IPS-15b (cell line): ENCODE results near the gene GLRX2.
"Not testable (repeated sequence)": the region's sequence is repeated elsewhere in the genome, so short reads cannot be mapped to it uniquely, and the experiment has no call there.

Source experiments
- H3K27me3 ChIP-seq: one replicate; pipeline ENCODE4 v1.6.1; 2013; ENCODE audit warnings: low read length; ENCODE audit not compliant: control insufficient read depth, insufficient read depth
- H3K36me3 ChIP-seq: one replicate; pipeline ENCODE4 v1.6.1; 2013; ENCODE audit warnings: low read length; ENCODE audit not compliant: control insufficient read depth, insufficient read depth
- H3K4me1 ChIP-seq: one replicate; pipeline ENCODE4 v1.6.1; 2013; ENCODE audit warnings: mild to moderate bottlenecking, low read length; ENCODE audit not compliant: control insufficient read depth, insufficient read depth
- H3K4me3 ChIP-seq: one replicate; pipeline ENCODE4 v1.5.1; 2013; ENCODE audit warnings: low read depth, low read length
- H3K9ac ChIP-seq: one replicate; pipeline ENCODE4 v1.6.1; 2013; ENCODE audit warnings: low read depth, mild to moderate bottlenecking, low read length
- H3K9me3 ChIP-seq: one replicate; pipeline ENCODE4 v1.6.1; 2013; ENCODE audit warnings: mild to moderate bottlenecking, low read length; ENCODE audit not compliant: control insufficient read depth, insufficient read depth

Gene GLRX2

GRCh38 chr1:193120604-193121166, 15.5 kb upstream of the GLRX2 start:
- peak overlapping the region; percentile 92 for H3K4me3 ChIP-seq
- H3K4me1 ChIP-seq: peaks cover 2% of the 10 kb centered on the region

GRCh38 chr1:193118803-193119730, 13.9 kb upstream of the GLRX2 start:
- H3K36me3 ChIP-seq: no peaks in the 10 kb centered on the region
- no peak overlapping the region for H3K9ac ChIP-seq
- no peak overlapping the region for H3K4me3 ChIP-seq
- peaks cover 13% of the 10 kb centered on the region for H3K27me3 ChIP-seq
- peaks cover 6% of the 10 kb centered on the region for H3K4me1 ChIP-seq
- no peaks in the 10 kb centered on the region for H3K9me3 ChIP-seq

More at GRCh38 chr1:193120604-193121166, 15.5 kb upstream of the GLRX2 start:
- Histone ChIP-seq H3K9ac (no peak overlapping the region), H3K36me3 (peaks cover 8% of the 10 kb centered on the region), H3K27me3 (peaks cover 13% of the 10 kb centered on the region), H3K9me3 (no peaks in the 10 kb centered on the region)

- Histone ChIP-seq H3K36me3 (no peaks in the 10 kb centered on the region), H3K27me3 (peaks cover 13% of the 10 kb centered on the region), H3K4me1 (peaks cover 11% of the 10 kb centered on the region), H3K9ac (no peak overlapping the region), H3K9me3 (no peaks in the 10 kb centered on the region), H3K4me3 (no peak overlapping the region)
These were observed 13.0 kb upstream of the GLRX2 start for GRCh38 chr1:193118194-193118593.

GRCh38 chr1:193117167-193117566, 12.0 kb upstream of the GLRX2 start:
- not testable (repeated sequence) for H3K4me3 ChIP-seq, H3K9me3 ChIP-seq, H3K9ac ChIP-seq, H3K36me3 ChIP-seq
- Histone ChIP-seq H3K4me1 (peaks cover 14% of the 10 kb centered on the region), H3K27me3 (peaks cover 13% of the 10 kb centered on the region)

GRCh38 chr1:193115629-193116227, 10.5 kb upstream of the GLRX2 start:
- H3K9me3 ChIP-seq: no peaks in the 10 kb centered on the region
- H3K9ac ChIP-seq: no peak overlapping the region

GRCh38 chr1:193114485-193115095, 9.4 kb upstream of the GLRX2 start:
- H3K9me3 ChIP-seq: no peaks in the 10 kb centered on the region
- H3K4me1 ChIP-seq: peaks cover 14% of the 10 kb centered on the region
- H3K27me3 ChIP-seq: no peaks in the 10 kb centered on the region
- H3K36me3 ChIP-seq: no peaks in the 10 kb centered on the region
- no peak overlapping the region for H3K4me3 ChIP-seq
- no peak overlapping the region for H3K9ac ChIP-seq

More at GRCh38 chr1:193115629-193116227, 10.5 kb upstream of the GLRX2 start:
- Histone ChIP-seq H3K36me3 (no peaks in the 10 kb centered on the region), H3K27me3 (peaks cover 10% of the 10 kb centered on the region), H3K4me1 (peaks cover 14% of the 10 kb centered on the region), H3K4me3 (no peak overlapping the region)

- Histone ChIP-seq H3K9me3 (no peaks in the 10 kb centered on the region), H3K9ac (no peak overlapping the region), H3K27me3 (no peaks in the 10 kb centered on the region), H3K36me3 (no peaks in the 10 kb centered on the region), H3K4me3 (no peak overlapping the region), H3K4me1 (peaks cover 14% of the 10 kb centered on the region)
These were observed 8.7 kb upstream of the GLRX2 start for GRCh38 chr1:193113992-193114332.

- Histone ChIP-seq H3K36me3 (no peaks in the 10 kb centered on the region), H3K9me3 (no peaks in the 10 kb centered on the region), H3K27me3 (no peaks in the 10 kb centered on the region), H3K4me1 (peaks cover 14% of the 10 kb centered on the region), H3K9ac (no peak overlapping the region), H3K4me3 (peak overlapping the region; percentile 9)
These were observed 8.2 kb upstream of the GLRX2 start for GRCh38 chr1:193113258-193113991.

GRCh38 chr1:193111641-193112090, 6.5 kb upstream of the GLRX2 start:
- Histone ChIP-seq H3K4me1 (peaks cover 14% of the 10 kb centered on the region), H3K36me3 (no peaks in the 10 kb centered on the region), H3K4me3 (no peak overlapping the region), H3K9me3 (no peaks in the 10 kb centered on the region), H3K9ac (no peak overlapping the region), H3K27me3 (no peaks in the 10 kb centered on the region)

- Histone ChIP-seq H3K4me1 (peaks cover 15% of the 10 kb centered on the region), H3K4me3 (no peak overlapping the region), H3K36me3 (no peaks in the 10 kb centered on the region), H3K9ac (no peak overlapping the region), H3K27me3 (no peaks in the 10 kb centered on the region), H3K9me3 (no peaks in the 10 kb centered on the region)
These were observed 5.7 kb upstream of the GLRX2 start for GRCh38 chr1:193110864-193111263.

GRCh38 chr1:193110246-193110645, 5.0 kb upstream of the GLRX2 start:
- Histone ChIP-seq H3K9ac (no peak overlapping the region), H3K36me3 (no peaks in the 10 kb centered on the region), H3K9me3 (no peaks in the 10 kb centered on the region), H3K27me3 (no peaks in the 10 kb centered on the region), H3K4me3 (no peak overlapping the region), H3K4me1 (peaks cover 12% of the 10 kb centered on the region)
